Activated T-helper 2 cell treated with anti-CD3 and anti-CD28 coated beads, Interferon-gamma antibody, Interleukin-2, Interleukin-4, amounts not matched to agents 10 μg/mL and 5 μg/mL and 100 μg/mL, durations not matched to agents 14 hours and 24 hours and 36 hours (primary cell): Measurements from ENCODE around the gene MARCHF4. TPM values are rescaled to one million over a fixed set of nuclear protein-coding genes. Genes with fewer than 3 reads are reported as not detected.
A peak's percentile ranks its signal among the peaks of the same experiment; 100 is the strongest.

Experiments
- DNase-seq: peaks from one replicate; pipeline ENCODE4 v3.0.0; 2021; ENCODE audit warnings: low spot score
- H3K27ac Mint-ChIP-seq: one replicate; pipeline ENCODE4 v1.8.0; 2021; ENCODE audit warnings: mixed read lengths
- H3K27me3 Mint-ChIP-seq: one replicate; pipeline ENCODE4 v1.8.0; 2021; ENCODE audit warnings: low read depth, mixed read lengths
- H3K36me3 Mint-ChIP-seq: one replicate; pipeline ENCODE4 v1.8.0; 2021; ENCODE audit warnings: low read depth, mixed read lengths
- H3K4me1 Mint-ChIP-seq: one replicate; pipeline ENCODE4 v1.8.0; 2021; ENCODE audit warnings: low read depth, mixed read lengths
- H3K4me3 Mint-ChIP-seq: one replicate; pipeline ENCODE4 v1.8.0; 2021; ENCODE audit warnings: low read depth, mild to moderate bottlenecking, moderate library complexity, mixed read lengths
- H3K9me3 Mint-ChIP-seq: one replicate; pipeline ENCODE4 v1.8.0; 2021; ENCODE audit warnings: mixed read lengths
- intact Hi-C: fragments of 100-400 bp; cut with micrococcal nuclease; formaldehyde crosslinking; loops from one replicate; pipeline ENCODE4 v1.15.1; 2023
- total RNA-seq: library from RNA; stranded (reverse); gene quantifications from 2 replicates; pipeline ENCODE4 v1.2.3, GENCODE V29; 2022

The MARCHF4 gene, protein sequence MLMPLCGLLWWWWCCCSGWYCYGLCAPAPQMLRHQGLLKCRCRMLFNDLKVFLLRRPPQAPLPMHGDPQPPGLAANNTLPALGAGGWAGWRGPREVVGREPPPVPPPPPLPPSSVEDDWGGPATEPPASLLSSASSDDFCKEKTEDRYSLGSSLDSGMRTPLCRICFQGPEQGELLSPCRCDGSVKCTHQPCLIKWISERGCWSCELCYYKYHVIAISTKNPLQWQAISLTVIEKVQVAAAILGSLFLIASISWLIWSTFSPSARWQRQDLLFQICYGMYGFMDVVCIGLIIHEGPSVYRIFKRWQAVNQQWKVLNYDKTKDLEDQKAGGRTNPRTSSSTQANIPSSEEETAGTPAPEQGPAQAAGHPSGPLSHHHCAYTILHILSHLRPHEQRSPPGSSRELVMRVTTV
- not detected in 2 replicates for total RNA-seq

DNA sequence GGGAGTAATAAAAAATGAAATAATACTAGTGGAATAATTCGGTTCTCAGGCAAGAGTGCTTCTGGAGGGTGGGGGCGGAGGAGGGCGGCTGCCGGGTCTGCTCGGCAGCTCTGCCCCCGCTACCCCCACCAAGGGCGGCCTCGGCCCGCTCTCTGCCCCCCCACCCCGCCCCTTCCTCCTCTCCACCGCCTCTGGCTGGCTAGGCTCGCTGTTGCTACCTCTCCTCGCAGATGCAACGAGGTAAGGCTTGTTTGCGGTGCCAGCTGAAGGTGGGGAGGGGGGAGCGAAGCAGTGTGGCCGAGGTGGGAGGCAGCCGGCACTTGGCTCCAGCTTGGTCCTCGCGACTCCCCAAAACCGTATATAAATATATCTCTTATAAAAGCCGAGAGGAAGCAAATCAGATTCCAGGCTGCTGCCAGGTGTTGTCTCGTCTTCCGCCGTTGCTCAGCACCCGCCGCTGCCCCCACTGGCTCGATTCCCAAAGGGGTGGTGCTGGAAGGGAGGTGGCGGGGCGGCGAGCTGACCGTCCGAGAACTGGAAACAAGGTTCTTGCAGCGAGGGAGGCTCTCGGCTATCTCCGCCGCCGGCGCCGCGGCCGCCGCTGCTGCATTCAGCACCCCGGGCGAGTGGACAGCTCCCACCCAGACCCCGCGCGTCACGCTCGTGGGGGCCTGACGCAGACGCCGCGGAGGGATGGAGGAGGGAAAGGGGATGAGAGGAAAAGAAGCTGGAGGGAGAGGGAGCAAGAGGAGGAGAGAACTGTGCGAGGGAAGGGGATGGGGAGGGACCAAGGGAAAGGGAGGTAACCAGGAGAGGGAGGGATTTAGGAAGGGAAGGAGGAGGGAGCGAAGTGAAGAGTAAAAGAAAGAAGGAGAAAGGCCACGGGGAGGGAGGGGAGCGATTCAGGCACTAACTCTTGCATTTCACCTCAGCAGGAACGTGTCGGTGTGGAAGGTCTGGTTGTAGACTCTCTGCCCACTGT, at the start of gene MARCHF4:
Gene MARCHF4, minus strand, starts transcription at position 763 of the 982 bp plus-strand sequence. CDS start 2,223 bp downstream, outside the sequence.
- no peaks in the 10 kb centered on the region for H3K36me3 Mint-ChIP-seq
- H3K27me3 Mint-ChIP-seq: peaks cover 64% of the 10 kb centered on the region
- H3K9me3 Mint-ChIP-seq: no peaks in the 10 kb centered on the region
- no peak within 1 kb of the TSS for H3K4me3 Mint-ChIP-seq
- H3K27ac Mint-ChIP-seq: no peak within 1 kb of the TSS
- H3K4me1 Mint-ChIP-seq: peaks cover 13% of the 10 kb centered on the region
- peak; percentile 54 for DNase-seq
- intact Hi-C loops: no loop called here

DNA sequence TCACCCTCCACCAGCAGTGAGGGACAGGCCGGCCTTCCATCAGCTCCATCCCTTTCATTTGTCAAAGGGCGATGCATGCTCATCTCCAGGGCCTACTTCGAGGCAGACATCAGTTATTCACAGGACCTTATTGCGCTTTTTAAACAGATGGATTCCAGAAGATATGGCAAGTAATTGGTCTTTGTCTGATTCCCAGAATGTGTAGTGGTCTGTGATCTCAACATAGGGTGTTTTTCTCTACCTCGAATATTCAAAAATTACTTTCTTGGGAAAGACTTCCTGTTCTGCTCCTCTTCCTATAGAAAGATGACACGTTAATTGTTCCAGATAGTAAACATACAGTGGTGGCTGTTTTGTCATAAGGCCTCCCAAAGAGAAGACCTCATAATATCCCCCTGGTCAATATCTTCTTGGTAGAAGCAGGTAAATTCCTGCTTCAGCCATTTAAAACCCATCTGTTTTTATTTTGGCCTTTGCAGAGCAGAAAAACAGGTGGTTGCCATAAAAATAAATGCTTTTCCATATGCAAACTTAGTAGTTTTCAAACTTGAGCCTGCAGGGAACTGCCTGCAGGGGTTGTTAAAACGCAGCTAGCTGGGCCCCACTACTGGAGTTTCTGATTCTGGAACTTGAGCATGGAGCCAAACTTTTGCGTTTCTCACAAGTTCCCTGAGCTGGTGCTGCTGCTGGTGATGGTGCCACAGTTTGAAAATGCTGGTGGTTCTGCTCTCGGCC, 48.3 kb upstream of the MARCHF4 start:
- no peak for DNase-seq
- intact Hi-C loops: no loop called here
- Mint-ChIP-seq H3K4me1 (peaks cover 9% of the 10 kb centered on the region), H3K27ac (no peak overlapping the region), H3K9me3 (peaks cover 6% of the 10 kb centered on the region), H3K27me3 (no peaks in the 10 kb centered on the region), H3K36me3 (peaks cover 77% of the 10 kb centered on the region), H3K4me3 (no peak overlapping the region)

DNA sequence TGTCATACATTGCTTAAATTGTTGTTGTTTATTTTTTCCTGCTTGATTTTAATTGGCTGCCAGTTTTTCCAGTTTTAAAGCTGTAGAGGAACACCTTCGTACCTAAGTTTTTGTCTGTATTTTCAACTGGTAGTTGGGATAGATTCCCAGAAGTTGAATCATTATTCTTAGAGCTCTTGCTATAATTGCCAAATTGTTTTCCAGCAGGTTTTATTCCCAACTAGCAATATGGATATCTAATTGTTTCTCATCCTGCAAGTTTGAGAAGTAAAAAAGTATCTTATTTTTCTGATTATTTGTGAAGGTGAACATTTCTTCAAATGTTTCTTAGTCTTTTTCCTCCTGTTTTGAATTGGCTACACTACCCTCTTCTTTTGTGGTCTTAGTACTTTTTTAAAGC, 46.7 kb upstream of the MARCHF4 start:
- no peak overlapping the region for H3K27ac Mint-ChIP-seq
- H3K36me3 Mint-ChIP-seq: peaks cover 68% of the 10 kb centered on the region
- intact Hi-C loops: no loop called here
- H3K27me3 Mint-ChIP-seq: no peaks in the 10 kb centered on the region
- H3K4me1 Mint-ChIP-seq: peaks cover 9% of the 10 kb centered on the region
- DNase-seq: no peak
- H3K4me3 Mint-ChIP-seq: no peak overlapping the region
- H3K9me3 Mint-ChIP-seq: no peaks in the 10 kb centered on the region

DNA sequence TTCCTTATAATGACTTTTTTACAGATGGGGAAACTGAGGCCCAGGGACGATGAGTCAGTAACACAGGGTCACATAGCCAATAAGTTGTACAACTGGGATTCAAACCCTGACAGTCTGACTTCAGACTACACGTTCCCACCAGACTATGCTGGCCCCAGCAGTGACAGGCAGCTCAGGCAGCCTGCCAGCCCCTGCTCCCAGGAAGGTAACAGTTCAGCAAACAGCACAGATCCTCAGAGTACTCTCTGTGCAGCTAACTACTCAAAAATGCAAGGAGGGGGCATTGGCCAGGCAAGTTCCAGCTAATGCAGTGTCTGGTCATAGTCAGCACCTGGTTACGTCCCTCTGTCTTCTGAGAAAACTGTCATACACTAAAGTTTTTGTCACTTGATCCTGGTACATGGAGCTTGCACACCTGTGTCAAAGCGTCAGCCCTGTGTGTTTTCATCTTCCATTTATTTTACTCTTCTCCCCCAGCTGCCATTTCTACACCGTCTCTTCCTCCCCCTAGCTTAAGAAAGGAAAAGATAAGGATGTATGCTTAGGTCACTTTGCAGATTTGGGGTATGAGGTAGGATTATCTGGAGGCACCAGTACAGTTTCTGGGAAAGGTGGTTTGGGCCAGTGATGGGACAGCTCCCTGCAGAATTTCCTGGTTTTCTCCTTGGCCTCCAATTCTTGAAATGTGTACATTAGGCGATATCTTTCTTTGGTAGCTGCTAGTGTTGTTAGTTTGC, 44.5 kb upstream of the MARCHF4 start:
- intact Hi-C loops: no loop called here
- Mint-ChIP-seq H3K27ac (no peak overlapping the region), H3K9me3 (no peaks in the 10 kb centered on the region), H3K36me3 (peaks cover 55% of the 10 kb centered on the region), H3K4me1 (peaks cover 22% of the 10 kb centered on the region), H3K4me3 (no peak overlapping the region), H3K27me3 (no peaks in the 10 kb centered on the region)
- no peak for DNase-seq

DNA sequence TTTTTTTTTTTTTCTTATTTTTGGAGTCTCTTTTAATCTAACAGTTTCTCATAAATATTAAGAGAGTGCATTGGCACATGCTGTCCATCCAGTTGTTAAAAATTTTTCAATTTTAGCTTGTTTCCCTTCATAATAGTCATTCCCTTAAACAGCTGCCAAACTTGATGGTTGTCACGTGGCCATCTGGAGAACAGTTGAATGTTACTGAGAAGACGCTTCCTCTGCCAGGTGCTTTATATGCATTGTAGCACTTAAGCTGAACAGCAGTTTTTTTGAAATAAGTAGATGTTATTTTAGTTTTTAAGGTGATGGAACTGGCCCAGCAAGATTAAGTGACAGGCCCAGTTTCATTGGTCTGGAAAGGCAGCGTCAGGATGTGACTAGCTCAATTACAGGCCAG, 43.3 kb upstream of the MARCHF4 start:
- intact Hi-C loops: no loop called here
- Mint-ChIP-seq H3K9me3 (no peaks in the 10 kb centered on the region), H3K27ac (no peak overlapping the region), H3K27me3 (no peaks in the 10 kb centered on the region), H3K36me3 (peaks cover 46% of the 10 kb centered on the region), H3K4me1 (peaks cover 25% of the 10 kb centered on the region), H3K4me3 (no peak overlapping the region)
- DNase-seq: no peak

DNA sequence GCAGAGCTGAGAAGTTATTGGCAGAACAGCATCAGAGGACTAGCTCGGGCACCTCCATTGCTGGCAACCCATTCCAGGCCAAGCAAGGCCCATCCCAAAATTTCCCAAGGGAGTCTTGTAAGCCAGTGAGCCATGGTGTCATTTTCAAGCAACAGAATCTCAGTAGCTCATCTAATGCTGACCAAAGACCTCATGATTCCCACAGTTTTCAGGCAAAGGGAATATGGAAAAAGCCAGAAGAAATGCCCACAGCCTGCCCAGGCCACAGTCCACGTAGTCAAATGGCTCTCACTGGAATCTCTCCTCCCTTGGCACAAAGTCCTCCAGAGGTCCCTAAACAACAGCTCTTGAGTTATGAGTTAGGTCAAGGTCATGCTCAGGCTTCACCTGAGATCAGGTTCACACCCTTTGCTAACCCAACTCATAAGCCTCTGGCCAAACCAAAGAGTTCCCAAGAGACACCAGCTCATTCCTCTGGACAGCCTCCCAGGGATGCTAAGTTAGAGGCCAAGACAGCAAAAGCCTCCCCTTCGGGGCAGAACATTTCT, 42.6 kb upstream of the MARCHF4 start:
- Mint-ChIP-seq H3K27ac (no peak overlapping the region), H3K36me3 (peaks cover 39% of the 10 kb centered on the region), H3K4me3 (no peak overlapping the region), H3K4me1 (peaks cover 27% of the 10 kb centered on the region), H3K9me3 (no peaks in the 10 kb centered on the region), H3K27me3 (no peaks in the 10 kb centered on the region)
- intact Hi-C loops: loop anchor here (5.0 kb wide), 2 partner anchors 383 to 1603 kb away; no protein-coding TSS in a partner anchor
- no peak for DNase-seq

DNA sequence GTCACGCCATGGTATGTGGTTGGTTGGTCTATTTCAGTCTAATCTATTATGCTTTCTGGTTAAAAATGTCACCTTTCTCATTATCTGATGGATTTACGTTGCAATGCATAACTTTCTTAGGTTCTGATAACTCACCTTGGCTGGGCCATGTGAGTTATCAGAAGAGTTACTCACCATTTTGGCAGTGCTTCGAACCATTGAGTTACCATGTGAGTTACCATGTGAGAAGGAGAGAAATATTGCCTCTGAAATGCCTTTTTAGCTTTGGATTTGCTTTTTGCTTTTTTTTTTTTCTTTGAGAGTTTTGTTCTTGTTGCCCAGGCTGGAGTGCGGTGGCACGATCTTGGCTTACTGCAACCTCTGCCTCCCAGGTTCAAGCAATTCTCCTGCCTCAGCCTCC, 41.6 kb upstream of the MARCHF4 start:
- Mint-ChIP-seq H3K27me3 (peaks cover 2% of the 10 kb centered on the region), H3K4me3 (peak overlapping the region; percentile 98), H3K9me3 (no peaks in the 10 kb centered on the region), H3K4me1 (peaks cover 27% of the 10 kb centered on the region), H3K27ac (no peak overlapping the region), H3K36me3 (peaks cover 31% of the 10 kb centered on the region)
- DNase-seq: no peak
- intact Hi-C loops: loop anchor here (2.0 to 5.0 kb wide), 3 partner anchors 305 to 1602 kb away; partner anchors contain the start of gene XRCC5

DNA sequence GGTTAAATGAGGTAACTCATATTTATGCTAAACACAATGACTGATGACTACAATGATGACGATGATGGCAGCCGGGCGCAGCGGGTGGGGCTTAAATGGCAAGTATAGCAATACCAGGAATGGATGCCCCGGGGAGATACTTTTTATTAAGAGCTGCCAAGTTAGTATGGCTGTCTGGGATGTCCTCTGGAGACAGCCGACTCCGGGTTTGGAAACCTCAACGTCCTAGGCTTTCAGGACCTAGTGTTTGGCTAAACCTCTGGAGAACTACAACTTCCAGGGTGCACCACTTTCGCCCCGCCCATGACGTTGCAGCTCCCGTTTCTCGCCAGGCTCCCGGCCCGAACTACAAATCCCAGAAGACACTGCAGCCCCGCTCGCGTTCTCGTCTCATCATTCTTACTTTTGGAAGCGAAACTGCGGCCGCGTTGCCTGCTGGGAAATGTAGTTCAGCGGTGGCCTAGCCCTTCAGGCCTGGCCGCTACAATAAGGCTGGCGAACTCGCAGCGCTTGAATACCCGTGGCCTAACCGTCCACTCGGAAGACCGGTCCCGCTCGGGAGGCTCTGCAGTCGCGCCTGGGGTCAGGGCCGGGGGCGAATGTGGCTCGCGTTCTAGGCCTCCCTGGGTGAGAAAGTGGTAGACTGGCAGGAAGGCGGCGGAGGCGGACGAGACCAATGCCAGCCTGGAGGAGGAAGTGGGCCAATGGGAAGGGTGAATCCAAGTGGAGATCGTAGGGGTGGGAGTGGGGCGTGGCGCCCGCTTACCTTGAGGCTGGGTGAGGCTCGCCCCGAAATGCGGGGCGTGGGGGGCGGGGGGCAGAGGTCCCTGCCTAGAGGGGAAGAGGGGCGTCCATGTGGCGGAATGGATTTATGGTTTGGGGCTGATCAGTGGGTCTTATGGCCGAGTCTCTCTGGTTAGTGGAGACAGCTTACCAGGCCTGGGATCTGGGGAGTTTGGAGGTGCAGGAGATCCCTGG, 40.0 kb upstream of the MARCHF4 start, which contains the start of gene SMARCAL1:
Gene SMARCAL1, plus strand, starts transcription at position 463 of the 978 bp plus-strand sequence. CDS start 2,221 bp downstream, outside the sequence.
- Mint-ChIP-seq H3K4me1 (peaks cover 19% of the 10 kb centered on the region), H3K36me3 (peaks cover 20% of the 10 kb centered on the region), H3K27ac (peak within 1 kb of the TSS; percentile 94), H3K9me3 (no peaks in the 10 kb centered on the region), H3K27me3 (peaks cover 13% of the 10 kb centered on the region), H3K4me3 (peak within 1 kb of the TSS; percentile 98)
- intact Hi-C loops: loop anchor here (1.0 to 5.0 kb wide), 4 partner anchors 86 to 1600 kb away; partner anchors contain the start of genes RPL37A and XRCC5
- peak; percentile 97 for DNase-seq

DNA sequence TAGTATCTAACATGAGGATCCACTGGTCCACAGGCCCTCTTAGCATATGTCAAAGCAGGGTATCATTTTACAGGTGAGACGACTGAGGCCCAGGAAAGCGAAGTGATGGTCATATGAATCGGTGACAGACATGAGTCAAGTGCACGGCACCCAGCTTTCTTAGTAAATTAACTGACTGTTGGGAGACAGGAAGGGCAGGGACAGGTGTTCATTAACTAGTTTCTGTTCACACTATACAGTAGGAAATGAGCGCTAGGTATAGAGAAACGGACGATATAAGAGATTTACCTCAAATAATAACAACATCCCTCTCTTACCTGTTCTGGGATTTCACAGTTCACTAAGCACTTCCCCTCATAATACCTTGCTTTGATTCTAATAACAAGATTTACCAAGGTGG, 38.3 kb upstream of the MARCHF4 start:
- intact Hi-C loops: loop anchor here (5.0 kb wide), 2 partner anchors 378 to 1598 kb away; no protein-coding TSS in a partner anchor
- Mint-ChIP-seq H3K4me1 (peaks cover 18% of the 10 kb centered on the region), H3K9me3 (no peaks in the 10 kb centered on the region), H3K27ac (no peak overlapping the region), H3K36me3 (peaks cover 13% of the 10 kb centered on the region), H3K4me3 (no peak overlapping the region), H3K27me3 (peaks cover 26% of the 10 kb centered on the region)
- DNase-seq: no peak

DNA sequence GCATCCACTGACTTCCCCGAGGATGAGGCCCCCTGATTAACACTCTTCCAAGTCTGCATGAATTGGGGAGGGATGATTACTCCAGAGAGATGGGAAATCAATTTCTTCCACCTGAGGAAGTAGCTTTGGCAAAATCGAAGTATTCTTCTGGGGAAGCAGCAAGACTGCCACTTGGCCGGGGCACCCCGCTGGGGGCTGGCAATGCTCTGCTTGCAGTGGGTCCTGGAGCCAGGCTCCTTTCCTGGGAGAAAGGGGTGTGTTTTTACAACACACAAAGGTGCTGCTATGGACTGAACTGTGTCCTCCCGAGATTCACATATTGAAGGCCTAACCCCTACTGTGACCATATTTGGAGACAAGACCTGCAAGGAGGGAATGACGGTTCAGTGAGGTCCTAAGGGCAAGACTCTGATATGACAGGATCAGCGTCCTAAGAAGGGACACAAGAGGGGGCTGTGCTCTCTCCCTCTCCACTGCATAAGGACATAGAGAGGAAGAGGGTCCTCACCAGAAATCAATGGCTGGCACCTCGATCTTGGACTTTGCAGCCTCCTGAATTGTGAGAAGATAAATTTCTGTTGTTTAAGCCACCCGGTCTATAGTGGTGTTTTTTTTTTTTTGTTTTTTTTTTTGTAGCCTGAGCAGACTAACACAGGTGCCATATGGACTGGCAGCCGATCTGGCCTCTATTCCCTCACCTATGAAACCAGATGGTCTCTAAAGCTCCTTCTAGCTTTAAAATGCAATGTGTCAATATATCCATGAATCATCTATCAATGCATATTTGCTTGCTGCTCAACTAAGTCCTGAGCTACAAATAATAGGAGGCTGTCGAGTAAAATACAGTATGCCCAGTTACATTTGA, 36.4 kb upstream of the MARCHF4 start:
- Mint-ChIP-seq H3K27me3 (peaks cover 29% of the 10 kb centered on the region), H3K4me3 (no peak overlapping the region), H3K9me3 (no peaks in the 10 kb centered on the region), H3K36me3 (peaks cover 6% of the 10 kb centered on the region), H3K27ac (no peak overlapping the region), H3K4me1 (peaks cover 16% of the 10 kb centered on the region)
- DNase-seq: no peak
- intact Hi-C loops: loop anchor here (5.0 kb wide), 1 partner anchor 259 kb away; no protein-coding TSS in a partner anchor
